Prostate gland (tissue), 2 donors: ENCODE results near the gene ANKRD44.

Source experiments
- POLR2A ChIP-seq: fragments of 450-650 bp; IDR thresholded peaks from one replicate; pipeline ENCODE4 v1.6.1; 2016; ENCODE audit warnings: antibody characterized with exemption, mild to moderate bottlenecking
- TF ChIP-seq, protein P1 (sequence below), 4 experiments: fragments of 200-600 bp in 2 of 4; fragments of 450-650 bp in 2 of 4; sonication (generic) in 2 of 4; IDR thresholded peaks; 1 replicate in 3 of 4; 2 replicates in 1 of 4; pipeline ENCODE4 v1.5.1; 2016 to 2019; ENCODE audit warnings: antibody characterized with exemption in 4 of 4, mild to moderate bottlenecking in 2 of 4, moderate library complexity in 2 of 4

- TF ChIP-seq POLR2A = no peak
- TF ChIP-seq, protein P1, sequence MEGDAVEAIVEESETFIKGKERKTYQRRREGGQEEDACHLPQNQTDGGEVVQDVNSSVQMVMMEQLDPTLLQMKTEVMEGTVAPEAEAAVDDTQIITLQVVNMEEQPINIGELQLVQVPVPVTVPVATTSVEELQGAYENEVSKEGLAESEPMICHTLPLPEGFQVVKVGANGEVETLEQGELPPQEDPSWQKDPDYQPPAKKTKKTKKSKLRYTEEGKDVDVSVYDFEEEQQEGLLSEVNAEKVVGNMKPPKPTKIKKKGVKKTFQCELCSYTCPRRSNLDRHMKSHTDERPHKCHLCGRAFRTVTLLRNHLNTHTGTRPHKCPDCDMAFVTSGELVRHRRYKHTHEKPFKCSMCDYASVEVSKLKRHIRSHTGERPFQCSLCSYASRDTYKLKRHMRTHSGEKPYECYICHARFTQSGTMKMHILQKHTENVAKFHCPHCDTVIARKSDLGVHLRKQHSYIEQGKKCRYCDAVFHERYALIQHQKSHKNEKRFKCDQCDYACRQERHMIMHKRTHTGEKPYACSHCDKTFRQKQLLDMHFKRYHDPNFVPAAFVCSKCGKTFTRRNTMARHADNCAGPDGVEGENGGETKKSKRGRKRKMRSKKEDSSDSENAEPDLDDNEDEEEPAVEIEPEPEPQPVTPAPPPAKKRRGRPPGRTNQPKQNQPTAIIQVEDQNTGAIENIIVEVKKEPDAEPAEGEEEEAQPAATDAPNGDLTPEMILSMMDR (IDR thresholded peaks at IDR 0.05) = no peak
Measured at GRCh38 chr2:197010200-197011020, 300.2 kb downstream of the ANKRD44 start.
